GM18951 (cell line): ENCODE data around the gene IL36RN.

Experiments used
- POLR2A ChIP-seq: IDR thresholded peaks from 4 replicates; pipeline ENCODE4 v1.6.1; 2011; ENCODE audit warnings: mild to moderate bottlenecking; ENCODE audit not compliant: insufficient read length, insufficient read depth; ENCODE audit errors: extremely low read depth
- in situ Hi-C: fragments of 300-500 bp; cut with MboI; formaldehyde crosslinking; loops from one replicate; pipeline ENCODE4 v1.12.0; 2022; ENCODE audit warnings: low sequenced_read_pairs, mixed read lengths, inconsistent platforms; ENCODE audit not compliant: unreplicated experiment

IL36RN gene

GRCh38 chr2:113060396-113060795, 1.4 kb downstream of the IL36RN start:
- in situ Hi-C loops, result no loop called here
- TF ChIP-seq POLR2A, result no peak

DNA sequence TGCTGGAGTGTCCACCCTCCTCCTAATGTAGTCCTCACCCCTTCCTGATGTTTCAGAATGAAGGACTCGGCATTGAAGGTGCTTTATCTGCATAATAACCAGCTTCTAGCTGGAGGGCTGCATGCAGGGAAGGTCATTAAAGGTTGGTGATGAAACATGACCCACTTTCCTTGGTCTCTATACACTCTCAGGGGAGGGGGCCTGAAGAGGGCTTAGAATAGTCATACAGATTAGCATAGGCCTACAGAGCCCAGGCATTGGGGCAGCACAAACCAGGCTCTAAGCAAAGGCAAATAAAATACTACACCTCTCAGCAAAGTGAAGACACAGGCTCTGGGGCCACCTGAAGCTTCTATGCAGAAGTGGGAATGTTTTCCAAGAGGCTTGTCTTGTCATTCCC, 1.8 kb downstream of the IL36RN start:
- TF ChIP-seq POLR2A, result no peak
- in situ Hi-C loops, result no loop called here

GRCh38 chr2:113061241-113061640, 2.2 kb downstream of the IL36RN start:
- no peak for TF ChIP-seq POLR2A
- in situ Hi-C loops, result no loop called here

DNA sequence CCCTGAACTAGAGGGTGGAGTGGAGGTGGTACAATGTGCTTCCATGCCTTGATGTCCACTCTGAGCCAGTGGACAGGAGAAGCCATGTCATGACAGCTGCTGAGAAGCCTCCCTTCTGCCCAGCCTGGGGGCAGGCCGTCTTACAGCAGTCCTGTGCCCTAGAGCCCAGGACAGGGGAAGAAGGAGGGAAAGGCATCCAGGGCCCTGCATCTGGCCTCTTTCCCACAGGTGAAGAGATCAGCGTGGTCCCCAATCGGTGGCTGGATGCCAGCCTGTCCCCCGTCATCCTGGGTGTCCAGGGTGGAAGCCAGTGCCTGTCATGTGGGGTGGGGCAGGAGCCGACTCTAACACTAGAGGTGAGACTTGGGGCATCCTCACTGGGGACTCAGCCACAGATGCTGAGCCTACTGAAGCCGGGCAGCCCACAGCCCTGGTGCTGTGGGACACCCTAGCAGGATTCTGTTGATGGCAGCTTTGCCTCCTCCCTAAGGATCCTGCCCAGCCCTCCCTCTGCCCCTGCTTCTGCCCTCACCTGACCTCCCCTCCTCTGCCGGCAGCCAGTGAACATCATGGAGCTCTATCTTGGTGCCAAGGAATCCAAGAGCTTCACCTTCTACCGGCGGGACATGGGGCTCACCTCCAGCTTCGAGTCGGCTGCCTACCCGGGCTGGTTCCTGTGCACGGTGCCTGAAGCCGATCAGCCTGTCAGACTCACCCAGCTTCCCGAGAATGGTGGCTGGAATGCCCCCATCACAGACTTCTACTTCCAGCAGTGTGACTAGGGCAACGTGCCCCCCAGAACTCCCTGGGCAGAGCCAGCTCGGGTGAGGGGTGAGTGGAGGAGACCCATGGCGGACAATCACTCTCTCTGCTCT, 3.1 kb downstream of the IL36RN start:
- in situ Hi-C loops, result no loop called here
- no peak for TF ChIP-seq POLR2A

DNA sequence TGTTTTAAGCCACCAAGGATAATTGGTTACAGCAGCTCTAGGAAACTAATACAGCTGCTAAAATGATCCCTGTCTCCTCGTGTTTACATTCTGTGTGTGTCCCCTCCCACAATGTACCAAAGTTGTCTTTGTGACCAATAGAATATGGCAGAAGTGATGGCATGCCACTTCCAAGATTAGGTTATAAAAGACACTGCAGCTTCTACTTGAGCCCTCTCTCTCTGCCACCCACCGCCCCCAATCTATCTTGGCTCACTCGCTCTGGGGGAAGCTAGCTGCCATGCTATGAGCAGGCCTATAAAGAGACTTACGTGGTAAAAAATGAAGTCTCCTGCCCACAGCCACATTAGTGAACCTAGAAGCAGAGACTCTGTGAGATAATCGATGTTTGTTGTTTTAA, 5.3 kb downstream of the IL36RN start:
- TF ChIP-seq POLR2A, result no peak
- in situ Hi-C loops, result no loop called here

DNA sequence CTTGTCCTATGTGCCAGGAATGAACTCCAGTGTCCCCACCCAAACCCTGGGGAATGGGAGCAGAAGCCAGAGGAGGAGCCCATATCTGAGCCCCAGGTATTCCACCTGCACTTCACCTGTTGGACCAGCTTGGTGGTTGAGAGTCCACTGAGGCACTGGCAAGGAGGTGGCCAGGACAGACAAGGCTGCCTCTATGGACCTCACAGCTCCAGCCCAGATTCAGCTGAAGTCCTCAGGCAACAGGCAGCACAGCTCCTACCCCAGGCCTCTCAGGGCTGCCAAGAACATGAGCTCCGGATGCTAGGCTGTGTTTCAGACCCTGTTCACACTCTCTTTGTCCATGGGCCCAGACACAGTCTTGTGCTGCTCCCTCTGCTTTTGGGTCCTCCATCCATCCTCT, 5.9 kb downstream of the IL36RN start:
- in situ Hi-C loops, result no loop called here
- no peak for TF ChIP-seq POLR2A

- in situ Hi-C loops, result no loop called here
- no peak for TF ChIP-seq POLR2A
These were observed 8.7 kb downstream of the IL36RN start, which contains the start of gene IL1F10 for GRCh38 chr2:113067681-113068080. IL1F10 (plus strand) TSS chr2:113067970; CDS start chr2:113072739, 4,769 bp downstream.

DNA sequence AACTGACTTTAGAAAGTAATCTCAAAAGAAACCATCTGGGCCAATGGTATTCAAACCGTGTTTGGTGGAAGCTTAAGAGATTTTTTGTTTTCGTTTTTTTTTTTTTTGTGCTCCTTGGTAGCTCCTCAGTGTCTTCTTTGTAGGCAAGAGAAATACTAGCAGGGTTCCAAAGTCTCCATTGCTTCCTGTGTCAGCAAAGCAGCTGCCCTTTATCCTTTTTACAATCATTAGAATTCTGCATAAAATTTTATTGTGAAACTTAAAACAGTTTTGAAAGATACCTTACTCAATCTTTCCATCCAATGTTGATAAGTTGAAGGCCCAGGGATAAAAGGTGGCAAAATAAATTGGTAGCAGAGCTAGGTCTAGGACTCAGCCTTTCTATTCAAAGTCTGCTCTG, 9.3 kb downstream of the IL36RN start:
- in situ Hi-C loops, result no loop called here
- TF ChIP-seq POLR2A, result no peak

GRCh38 chr2:113068706-113069485, 9.9 kb downstream of the IL36RN start:
- in situ Hi-C loops, result no loop called here
- no peak for TF ChIP-seq POLR2A

GRCh38 chr2:113069676-113070605, 10.9 kb downstream of the IL36RN start:
- in situ Hi-C loops, result no loop called here
- no peak for TF ChIP-seq POLR2A

DNA sequence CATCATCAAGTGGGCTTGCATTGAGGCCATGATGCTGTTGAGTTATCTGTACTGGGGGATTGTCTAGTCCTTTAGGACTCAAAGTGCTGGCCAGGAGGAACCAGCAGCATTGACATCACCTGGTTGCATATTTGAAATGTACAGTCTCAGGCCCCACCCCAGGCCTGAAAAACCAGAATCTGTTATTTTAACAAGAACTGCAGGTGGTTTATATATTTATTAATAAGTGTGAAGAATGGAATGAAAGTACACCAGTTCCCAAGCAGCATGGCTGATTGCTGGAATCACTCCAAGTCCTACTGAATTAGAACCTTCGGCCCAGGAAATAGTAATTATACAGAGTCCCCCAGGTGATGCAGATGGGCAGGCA, 11.6 kb downstream of the IL36RN start:
- in situ Hi-C loops, result no loop called here
- TF ChIP-seq POLR2A, result no peak

GRCh38 chr2:113072584-113072983, 13.6 kb downstream of the IL36RN start:
- TF ChIP-seq POLR2A, result no peak
- in situ Hi-C loops, result no loop called here

DNA sequence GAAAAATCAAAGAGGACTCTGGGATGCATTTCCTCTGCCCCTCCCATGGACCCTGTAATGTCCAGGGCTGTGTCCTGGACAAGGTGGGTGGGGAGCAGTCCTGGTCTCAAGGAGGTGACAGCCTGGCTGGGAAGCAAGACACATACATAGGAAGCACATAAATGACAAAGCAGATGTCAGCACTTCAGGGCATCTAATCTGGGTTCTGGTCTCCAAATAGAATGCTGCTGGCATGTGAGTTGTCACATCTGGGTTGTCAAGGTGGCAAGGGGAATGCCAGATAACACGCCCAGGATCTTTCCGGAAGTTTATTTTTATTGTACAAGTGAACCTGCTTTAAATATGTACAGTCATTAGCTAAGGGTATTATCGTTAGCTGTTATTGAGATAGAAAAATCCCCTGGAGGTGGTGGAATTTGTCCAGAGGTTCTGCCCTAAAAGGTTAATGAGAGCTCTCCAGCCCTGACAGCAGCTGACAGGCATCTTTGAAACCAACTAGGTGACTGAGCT, 14.4 kb downstream of the IL36RN start:
- in situ Hi-C loops, result no loop called here

More for the DNA sequence above, 14.4 kb downstream of the IL36RN start:
- TF ChIP-seq POLR2A, result no peak
